GM18870 (cell line): ENCODE results near the gene PNMA3.
"Not testable (repeated sequence)": the region's sequence is repeated elsewhere in the genome, so short reads cannot be mapped to it uniquely, and the experiment has no call there.

Source experiments
- ATAC-seq: cut with Tn5 transposase; IDR thresholded peaks from one replicate; pipeline ENCODE4 v1.9.1; 2021; ENCODE audit warnings: moderate library complexity; ENCODE audit not compliant: unreplicated experiment

The PNMA3 gene, protein sequence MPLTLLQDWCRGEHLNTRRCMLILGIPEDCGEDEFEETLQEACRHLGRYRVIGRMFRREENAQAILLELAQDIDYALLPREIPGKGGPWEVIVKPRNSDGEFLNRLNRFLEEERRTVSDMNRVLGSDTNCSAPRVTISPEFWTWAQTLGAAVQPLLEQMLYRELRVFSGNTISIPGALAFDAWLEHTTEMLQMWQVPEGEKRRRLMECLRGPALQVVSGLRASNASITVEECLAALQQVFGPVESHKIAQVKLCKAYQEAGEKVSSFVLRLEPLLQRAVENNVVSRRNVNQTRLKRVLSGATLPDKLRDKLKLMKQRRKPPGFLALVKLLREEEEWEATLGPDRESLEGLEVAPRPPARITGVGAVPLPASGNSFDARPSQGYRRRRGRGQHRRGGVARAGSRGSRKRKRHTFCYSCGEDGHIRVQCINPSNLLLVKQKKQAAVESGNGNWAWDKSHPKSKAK

DNA sequence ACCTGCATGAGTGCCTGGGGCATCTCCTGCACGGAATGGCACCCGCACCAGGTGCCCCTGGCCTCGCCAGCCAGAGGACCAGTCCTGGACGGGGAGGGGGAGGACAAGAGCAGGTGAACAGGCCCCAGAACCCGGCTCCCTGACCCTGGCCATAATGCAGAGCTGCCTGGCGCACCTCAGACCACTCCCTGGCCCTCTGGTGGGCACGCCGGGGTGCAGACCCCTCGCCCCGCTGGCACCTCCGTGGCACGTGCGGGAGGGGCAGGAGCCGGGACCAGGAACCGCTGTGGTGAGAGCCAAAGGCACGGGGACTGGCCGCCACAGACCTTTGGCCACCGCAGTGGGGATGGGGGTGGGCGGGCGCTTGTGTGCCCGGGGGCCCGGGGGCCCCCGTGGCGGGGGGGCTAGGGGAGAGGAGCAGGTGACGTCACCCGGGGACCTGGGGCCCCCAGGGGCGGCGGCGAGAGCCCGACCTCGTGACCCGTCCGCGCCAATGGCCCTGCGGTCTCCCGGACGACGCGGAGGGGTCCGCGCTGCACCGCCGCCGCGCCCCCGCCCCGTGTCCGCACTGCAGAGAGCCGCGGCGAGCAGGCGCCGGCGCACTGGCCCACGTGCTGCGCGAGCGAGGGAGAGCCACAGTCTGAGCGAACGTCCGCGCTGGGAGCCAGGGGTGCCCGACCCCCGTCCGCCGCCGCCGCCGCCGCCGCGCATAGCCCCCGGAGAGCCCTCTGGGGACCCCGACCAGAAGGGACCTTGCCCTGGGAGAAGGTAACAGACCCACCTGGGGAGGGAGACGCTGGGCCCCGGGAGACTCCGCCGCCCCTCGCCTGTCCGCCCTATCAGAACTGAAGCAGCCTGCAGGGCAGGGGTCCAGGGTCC, at the start of gene PNMA3:
Gene PNMA3 (plus strand): TSS at position 600 of the 879 bp plus-strand sequence. CDS start 586 bp downstream, outside the sequence.
- ATAC-seq: no peak

DNA sequence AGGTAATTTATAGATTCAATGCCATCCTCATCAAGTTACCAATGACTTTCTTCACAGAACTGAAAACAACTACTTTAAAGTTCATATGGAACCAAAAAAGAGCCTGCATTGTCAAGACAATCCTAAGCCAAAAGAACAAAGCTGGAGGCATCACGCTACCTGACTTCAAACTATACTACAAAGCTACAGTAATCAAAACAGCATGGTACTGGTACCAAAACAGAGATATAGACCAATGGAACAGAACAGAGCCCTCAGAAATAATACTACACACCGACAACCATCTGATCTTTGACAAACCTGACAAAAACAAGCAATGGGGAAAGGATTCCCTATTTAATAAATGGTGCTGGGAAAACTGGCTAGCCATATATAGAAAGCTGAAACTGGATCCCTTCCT, 39.1 kb upstream of the PNMA3 start:
- not testable (repeated sequence) for ATAC-seq

DNA sequence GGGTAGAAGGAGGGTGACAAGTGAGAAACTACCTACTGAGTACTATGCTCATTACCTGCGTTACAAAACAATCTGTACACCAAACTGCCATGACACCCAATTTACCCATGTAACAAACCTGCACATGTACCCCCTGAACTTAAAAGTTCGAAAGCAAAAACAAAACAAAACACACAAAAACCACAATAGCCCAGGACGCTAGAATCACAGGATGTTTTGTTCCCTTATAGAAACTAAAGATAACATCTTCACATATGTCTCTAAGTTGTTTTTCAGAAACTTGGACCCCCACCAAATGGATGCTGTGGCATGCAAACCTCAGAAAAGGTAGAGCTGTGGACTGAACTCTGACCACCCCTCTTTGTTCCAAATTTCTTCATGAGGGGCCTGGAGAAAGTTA, 37.1 kb upstream of the PNMA3 start:
- ATAC-seq: no peak

DNA sequence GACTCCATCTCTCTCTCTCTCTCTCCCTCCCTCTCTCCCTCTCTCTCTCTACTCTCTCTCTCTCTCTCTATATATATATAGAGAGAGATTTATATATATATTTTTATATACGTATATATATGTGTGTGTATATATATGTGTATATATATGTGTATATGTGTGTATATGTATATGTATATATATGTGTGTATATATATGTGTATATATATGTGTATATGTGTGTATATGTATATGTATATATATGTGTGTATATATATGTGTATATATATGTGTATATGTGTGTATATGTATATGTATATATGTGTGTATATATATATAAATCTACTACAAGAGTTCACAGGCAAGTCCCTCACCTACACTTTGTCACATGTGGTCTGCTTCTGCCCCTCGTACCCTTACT, 29.8 kb upstream of the PNMA3 start:
- not testable (repeated sequence) for ATAC-seq

DNA sequence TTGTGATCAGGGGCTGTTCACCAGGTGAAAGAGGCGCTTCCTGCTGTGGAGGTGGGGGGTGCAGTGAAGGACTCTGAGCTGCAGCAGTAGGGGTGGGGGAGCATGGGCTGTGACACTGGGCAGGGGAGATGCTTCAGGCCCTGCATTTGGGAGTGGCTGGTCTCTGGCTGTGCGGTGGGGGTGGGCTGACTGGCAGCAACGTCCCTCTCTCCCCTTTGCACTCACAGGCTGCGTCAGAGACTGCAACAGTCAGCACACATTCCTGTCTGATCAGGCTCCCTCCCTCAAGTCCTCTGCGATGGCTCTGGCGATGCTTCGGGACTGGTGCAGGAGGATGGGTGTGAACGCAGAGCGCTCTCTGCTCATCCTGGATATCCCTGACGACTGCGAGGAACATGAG, 27.8 kb upstream of the PNMA3 start:
- ATAC-seq: not testable (repeated sequence)

DNA sequence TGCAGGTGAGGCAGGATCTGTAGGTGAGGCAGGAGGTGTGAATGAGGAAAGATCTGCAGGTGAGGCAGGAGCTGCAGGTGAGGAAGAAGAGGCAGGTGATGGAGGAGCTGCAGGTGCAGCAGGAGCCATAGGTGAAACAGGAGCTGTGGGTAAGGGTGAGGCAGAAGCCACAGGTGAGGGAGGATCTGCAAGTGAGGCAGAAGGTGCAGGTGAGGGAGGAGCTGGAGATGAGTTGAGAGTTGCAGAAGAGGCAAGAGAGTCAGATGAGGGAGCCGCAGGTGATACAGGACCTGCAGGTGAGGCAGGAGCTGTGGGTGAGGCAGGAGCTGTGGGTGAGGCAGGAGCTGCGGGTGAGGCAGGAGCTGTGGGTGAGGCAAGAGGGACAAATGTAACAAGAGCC, 27.1 kb upstream of the PNMA3 start:
- no peak for ATAC-seq

DNA sequence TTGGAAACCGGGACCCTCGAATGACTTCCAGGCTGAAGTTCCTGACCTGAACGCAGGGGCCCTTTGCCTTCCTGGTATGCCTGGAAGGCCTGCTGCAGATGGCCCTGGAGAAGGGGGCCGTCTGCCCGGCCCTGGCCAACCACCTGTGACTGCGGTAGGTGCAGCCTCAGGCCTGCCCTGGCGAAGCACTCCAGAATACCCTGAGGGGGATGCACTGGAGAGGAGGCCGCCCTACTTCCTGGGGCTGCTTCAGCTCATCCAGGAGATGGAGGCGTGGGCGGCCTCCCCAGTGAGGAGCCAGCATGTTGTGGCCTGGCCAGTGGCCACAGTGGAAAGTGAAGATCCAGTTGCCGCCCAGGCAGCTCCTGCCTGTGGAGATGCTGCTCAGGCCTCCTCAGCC, 26.4 kb upstream of the PNMA3 start:
- no peak for ATAC-seq

DNA sequence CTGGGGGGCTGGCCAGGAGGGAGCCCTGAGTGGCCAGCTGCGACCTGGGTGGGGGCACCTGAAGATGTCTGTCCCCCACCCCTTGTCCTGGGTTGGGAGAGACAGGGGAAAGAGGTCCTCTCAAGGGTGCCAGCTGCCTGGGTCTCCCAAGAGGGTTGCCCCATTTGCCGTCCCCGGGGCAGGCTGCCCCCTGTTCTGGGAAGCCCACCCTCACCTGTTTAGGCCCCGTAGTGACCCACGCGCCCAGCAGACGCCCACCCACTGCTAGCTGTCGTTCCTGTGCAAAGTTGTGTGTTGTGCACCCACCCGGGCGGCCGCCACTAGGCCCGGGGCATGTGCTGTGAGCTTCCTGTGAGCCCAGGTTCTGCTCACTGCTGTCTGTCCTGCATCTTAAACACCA, 25.5 kb upstream of the PNMA3 start:
- no peak for ATAC-seq

DNA sequence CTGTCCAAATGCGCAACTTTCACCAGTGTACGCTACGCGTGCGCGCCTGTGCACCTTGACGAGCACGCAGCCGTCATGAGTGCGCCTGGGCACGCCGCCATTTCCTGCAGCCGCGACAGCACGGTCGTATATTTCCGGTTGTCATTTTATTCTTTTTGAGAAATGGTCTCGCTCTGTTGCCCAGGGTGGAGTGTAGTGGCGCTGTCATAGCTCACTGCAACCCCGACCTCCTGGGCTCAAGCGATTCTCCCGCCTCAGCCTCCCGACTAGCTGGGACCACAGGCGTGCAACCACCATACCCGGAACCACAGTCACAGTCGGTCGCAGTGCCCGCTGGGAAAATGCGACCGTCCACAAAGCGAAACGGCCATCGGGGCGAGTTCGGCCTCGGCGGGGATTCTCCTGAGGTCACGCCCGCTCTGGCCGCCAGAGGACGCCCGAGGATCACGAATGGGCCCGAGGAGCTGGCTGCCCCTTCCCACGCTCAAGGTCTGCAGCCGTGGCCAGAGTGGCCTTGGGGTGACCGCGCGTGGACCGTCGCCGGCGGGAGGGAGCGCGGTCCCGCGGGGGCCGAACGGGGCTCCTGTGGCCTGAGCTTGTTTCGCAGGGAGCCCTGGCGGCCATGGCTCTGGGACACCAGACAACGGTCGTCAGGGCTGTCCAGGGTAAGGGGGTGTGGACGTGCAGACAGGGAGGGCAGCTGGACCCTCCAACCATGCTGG, 23.7 kb upstream of the PNMA3 start:
- ATAC-seq: no peak

DNA sequence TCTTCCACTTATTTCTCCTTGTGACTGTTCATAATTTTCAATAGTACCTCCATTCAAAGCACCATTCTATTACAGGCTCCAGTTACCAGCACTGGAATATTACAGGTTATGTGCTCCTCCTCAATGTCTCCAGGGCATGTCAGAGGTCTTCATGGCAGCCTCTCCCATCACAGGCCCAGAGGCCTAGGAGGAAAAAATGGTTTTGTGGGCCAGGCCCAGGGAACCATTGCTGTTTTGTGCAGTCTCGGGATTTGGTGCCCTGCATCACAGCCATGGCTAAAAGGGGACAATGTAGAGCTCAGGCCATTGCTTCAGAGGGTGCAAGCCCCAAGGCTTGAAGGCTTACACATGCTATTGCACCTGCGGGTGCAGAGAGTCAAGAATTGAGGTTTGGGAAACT, 7.2 kb upstream of the PNMA3 start:
- no peak for ATAC-seq

DNA sequence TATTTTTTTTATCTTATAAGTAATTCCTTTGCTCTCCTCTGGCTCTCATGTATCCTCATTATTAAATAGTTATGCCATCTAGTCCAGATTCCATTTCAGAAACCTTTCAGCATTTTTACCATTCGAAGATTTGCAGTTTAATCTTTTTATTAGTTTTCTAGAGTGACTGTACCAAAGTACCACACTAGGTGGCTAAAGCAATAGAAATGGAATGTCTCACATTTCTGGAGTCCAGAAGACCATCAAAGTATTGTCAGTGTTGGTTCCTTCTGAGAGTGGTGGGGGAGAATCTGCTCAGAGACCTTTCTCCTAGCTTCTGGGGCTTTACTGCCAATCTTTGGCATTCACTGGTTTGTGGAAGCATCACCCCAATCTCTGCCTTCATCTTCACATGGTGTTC, 3.7 kb upstream of the PNMA3 start:
- ATAC-seq: no peak

DNA sequence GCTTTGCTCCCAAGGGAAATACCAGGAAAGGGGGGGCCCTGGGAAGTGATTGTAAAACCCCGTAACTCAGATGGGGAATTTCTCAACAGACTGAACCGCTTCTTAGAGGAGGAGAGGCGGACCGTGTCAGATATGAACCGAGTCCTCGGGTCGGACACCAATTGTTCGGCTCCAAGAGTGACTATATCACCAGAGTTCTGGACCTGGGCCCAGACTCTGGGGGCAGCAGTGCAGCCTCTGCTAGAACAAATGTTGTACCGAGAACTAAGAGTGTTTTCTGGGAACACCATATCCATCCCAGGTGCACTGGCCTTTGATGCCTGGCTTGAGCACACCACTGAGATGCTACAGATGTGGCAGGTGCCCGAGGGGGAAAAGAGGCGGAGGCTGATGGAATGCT, 1.0 kb downstream of the PNMA3 start:
- no peak for ATAC-seq

DNA sequence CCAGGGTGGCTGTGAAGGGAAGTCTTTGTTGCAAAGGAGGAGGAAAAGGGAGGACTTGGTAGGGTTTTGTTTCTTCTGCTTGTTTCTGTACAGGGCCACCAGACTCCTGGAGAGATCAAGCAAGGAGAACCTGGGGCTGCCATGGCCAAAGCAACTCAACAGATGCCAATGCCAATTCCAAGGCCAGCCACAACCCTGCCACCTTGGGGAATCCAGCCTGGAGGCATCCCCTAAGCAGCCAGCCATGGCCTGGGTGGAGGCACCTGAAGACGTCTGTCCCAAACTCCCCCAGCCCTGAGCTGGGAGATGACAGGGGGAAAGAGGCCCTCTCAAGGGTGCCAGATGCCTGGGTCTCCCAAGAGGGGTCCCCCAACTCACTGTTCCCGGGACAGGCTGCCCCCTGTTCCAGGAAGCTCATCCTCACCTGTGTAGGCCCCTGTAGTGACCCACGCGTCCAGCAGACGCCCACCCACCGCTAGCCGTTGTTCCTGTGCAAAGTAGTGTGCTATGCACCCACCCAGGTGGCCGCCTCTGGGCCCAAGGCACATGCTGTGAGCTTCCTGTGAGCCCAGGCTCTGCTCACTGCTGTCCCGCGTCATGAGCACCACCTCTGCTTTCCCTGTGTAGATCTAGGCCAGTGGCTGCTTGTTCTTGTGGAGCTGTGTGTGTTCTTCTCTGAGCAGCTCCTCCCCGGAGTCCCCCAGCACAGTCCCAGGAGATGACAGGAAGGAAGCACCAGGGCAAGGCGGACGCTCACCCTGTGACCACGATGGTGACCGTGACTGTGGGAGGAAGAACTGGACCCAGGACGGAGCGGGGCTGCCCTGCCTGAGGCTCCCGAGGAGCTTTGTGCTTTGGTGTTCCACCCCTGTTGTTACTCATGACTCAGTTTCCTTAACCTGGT, 3.2 kb downstream of the PNMA3 start:
- ATAC-seq: no peak

DNA sequence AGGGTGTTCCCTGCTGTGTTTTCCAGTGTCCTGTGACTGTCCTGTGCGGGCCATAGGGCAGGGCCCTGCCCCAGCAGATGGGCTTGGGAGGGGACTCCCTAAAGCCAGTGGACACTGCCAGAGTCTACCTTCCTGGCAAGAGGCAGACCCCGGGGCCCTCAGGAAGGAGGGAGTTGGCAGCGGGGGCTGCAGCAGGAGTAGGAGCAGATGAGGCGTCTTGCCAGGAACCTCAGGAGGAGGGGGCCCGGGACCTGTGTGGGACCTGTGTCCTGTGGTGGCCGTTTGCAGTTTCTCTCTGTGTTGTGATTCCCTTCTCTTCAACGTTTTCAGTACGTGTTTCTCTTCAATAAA, 3.8 kb downstream of the PNMA3 start:
- no peak for ATAC-seq

DNA sequence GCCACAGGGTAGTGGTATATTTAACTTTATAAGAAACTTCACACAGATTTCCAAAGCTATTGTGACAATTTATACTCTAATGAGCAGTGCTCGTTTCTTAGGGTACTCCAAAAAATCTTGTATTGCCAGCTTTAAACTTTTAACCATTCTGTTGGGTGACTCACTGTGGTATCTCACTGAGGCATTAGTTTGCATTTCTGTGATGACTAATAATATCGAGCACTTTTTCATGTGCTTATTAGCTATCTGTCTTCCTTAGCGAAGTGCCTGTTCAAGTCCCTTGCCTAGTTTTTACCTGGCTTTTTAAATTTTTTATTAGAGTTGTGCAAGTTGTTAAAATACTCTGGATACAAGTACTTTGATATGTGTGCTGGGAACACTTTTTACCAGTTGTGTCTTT, 5.5 kb downstream of the PNMA3 start:
- no peak for ATAC-seq

DNA sequence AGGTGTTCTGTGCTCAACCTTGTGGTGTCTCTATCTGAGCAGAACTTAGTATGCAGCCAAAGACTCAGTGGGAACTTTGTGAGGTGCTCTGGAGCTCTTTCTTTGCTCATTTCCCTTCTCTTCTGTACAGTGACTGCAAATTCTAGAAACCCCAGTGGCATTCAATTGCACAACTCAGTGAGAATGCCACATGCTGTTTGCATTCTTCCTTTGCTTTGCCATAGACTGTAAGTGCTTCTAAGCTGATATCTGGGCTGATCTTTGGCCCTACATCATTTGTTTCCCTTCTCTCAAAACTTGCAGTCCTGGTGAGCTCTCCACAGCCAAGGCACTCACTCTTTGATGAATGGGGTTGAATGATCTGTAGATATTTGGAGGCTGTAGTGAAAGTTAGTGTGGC, 7.0 kb downstream of the PNMA3 start:
- no peak for ATAC-seq

DNA sequence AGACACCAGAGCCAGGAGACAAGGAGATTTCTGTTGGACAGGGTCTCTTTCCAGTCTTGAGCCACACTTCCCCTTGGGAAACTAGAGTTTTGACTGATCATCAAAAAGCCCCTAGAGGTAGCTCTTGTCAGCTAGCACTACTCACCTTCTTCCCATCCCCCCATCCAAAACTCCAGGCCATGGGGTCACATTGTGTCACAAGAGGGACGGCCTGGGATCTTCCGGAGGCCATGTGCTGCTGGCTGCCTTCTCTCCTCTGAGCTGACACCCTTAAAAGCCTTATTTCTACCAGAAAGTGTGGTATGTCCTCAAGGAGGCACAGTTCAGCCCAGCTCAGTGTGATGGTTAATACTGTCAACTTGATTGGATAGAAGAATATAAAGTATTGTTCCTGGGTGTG, 7.8 kb downstream of the PNMA3 start:
- no peak for ATAC-seq

DNA sequence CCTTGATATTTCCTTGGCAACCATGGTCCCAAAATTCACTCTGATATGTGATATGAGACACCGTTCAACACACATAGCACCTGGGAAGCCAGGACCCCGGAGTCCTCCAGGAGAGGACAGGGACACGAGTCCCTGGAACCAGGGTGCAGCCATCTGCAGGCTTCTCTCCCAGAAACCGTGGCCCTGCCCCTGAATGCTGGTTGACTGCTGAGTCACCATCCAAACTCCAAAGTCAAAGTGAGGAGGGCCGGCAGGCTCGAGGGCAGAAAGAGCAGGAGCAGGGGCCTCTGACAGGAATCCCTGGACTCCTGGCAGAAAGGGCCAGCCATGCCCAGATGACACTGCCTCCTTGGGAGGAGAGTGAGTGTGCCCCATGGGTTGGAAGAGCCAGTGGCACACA, 9.1 kb downstream of the PNMA3 start:
- ATAC-seq: no peak

DNA sequence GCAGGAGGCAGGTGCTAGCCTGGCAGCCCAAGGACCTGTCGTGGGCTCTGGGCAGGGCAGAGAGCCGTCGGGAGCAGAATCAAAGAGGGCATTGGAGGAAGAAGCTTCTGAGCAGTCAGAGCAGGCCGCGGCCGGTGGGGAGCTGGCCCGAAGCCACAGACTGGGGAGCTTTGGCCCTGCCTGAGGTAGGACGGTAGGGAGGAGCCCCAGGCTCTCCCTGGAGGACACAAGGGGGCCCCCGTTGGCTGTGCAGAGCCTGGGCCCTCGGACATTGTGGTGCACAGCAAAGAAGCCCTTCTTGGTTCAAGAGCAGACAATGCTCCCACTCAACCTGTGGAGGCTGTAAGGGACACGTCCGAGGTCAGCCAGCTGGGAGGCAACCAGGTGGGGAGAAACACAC, 10.1 kb downstream of the PNMA3 start:
- ATAC-seq: not testable (repeated sequence)

DNA sequence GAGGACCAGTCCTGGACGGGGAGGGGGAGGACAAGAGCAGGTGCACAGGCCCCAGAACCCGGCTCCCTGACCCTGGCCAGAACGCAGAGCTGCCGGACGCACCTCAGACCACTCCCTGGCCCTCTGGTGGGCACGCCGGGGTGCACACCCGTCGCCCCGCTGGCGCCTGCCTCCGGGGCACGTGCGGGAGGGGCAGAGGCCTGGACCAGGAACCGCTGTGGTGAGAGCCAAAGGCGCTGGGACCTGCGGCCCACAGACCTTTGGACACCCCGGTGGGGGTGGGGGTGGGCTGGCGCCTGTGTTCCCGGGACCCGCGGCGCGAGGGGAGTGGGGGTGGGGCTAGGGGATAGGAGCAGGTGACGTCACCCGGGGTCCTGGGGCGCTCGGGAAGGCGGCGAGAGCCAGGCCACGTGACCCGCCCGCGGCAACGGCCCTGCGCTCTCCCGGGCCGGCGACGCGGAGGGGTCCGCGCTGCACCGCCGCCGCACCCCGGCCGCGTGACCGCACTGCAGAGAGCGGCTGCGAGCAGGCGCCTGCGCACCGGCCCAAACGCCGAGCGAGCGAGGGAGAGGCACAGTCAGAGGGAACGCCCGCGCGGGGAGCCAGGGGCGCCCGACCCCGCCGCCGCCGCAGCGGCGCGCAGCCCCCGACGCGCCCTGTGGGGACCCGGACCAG, 15.8 kb downstream of the PNMA3 start, which contains the start of gene PNMA6A:
Gene PNMA6A (plus strand): TSS at position 546 of the 675 bp plus-strand sequence. CDS start 609 bp downstream, outside the sequence.
- not testable (repeated sequence) for ATAC-seq
